Measurements from ENCODE around the gene ALPI.
"Not testable (repeated sequence)": the region's sequence is repeated elsewhere in the genome, so short reads cannot be mapped to it uniquely, and the experiment has no call there.

Gene ALPI

DNA sequence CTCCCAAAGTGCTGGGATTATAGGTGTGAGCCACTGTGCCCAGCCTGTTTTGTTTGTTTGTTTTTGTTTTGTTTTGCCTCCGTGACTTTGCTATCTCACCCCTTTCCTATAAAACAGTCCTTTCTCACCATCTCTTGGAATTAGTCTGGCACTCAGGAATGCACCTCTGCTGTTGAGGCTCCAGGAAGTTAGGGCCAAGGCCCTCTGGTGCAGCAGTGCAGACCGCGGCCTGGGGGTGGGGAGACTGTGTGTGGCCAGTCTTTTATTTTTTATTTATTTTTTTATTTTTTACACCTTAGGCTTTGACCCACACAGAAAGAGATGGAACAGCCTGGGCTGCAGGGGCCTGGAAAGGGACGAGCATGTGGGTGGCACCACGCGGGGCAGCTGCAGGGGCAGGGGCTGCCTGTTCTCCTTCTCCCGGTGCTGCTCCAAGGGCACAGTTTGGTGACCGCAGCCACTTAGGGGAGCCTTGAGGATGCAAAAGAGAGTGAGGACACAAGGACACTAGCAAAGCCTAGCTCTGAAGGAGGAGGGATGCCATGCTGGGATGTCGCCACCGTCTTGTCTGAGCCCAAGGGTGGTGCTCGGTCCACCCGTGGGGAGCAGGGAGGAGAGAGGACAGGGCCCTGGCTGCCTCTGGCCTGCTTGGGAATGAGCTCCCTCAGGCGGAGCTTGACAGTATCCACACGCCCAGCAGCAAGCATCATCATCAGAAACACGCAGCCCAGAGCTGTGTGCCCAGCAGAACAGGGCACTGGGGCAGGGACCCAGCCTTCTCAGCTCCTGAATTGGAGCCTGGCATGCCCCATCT, 19.4 kb upstream of the ALPI start:
- DNase-seq (ENCODE audit: low read depth), result no peak
- no peak overlapping the region for H3K4me3 ChIP-seq (ENCODE audit: low read length)
- TF ChIP-seq, protein P1, sequence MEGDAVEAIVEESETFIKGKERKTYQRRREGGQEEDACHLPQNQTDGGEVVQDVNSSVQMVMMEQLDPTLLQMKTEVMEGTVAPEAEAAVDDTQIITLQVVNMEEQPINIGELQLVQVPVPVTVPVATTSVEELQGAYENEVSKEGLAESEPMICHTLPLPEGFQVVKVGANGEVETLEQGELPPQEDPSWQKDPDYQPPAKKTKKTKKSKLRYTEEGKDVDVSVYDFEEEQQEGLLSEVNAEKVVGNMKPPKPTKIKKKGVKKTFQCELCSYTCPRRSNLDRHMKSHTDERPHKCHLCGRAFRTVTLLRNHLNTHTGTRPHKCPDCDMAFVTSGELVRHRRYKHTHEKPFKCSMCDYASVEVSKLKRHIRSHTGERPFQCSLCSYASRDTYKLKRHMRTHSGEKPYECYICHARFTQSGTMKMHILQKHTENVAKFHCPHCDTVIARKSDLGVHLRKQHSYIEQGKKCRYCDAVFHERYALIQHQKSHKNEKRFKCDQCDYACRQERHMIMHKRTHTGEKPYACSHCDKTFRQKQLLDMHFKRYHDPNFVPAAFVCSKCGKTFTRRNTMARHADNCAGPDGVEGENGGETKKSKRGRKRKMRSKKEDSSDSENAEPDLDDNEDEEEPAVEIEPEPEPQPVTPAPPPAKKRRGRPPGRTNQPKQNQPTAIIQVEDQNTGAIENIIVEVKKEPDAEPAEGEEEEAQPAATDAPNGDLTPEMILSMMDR (conservative IDR thresholded peaks at IDR 0.05; ENCODE audit: low read depth, low read length), result no peak

- TF ChIP-seq, protein P1 (conservative IDR thresholded peaks at IDR 0.05; ENCODE audit: low read depth, low read length), result no peak
- DNase-seq (ENCODE audit: low read depth), result no peak
- no peak overlapping the region for H3K4me3 ChIP-seq (ENCODE audit: low read length)
Observed at GRCh38 chr2:232437195-232437571, 18.8 kb upstream of the ALPI start.

GRCh38 chr2:232438091-232438490, 17.9 kb upstream of the ALPI start:
- no peak overlapping the region for H3K4me3 ChIP-seq (ENCODE audit: low read length)
- TF ChIP-seq, protein P1 (conservative IDR thresholded peaks at IDR 0.05; ENCODE audit: low read depth, low read length), result no peak
- no peak for DNase-seq (ENCODE audit: low read depth)

GRCh38 chr2:232438951-232439757, 16.8 kb upstream of the ALPI start:
- no peak overlapping the region for H3K4me3 ChIP-seq (ENCODE audit: low read length)
- no peak for DNase-seq (ENCODE audit: low read depth)
- TF ChIP-seq, protein P1 (conservative IDR thresholded peaks at IDR 0.05; ENCODE audit: low read depth, low read length), result peak; percentile 31

GRCh38 chr2:232439758-232440135, 16.2 kb upstream of the ALPI start:
- H3K4me3 ChIP-seq (ENCODE audit: low read length), result no peak overlapping the region
- TF ChIP-seq, protein P1 (conservative IDR thresholded peaks at IDR 0.05; ENCODE audit: low read depth, low read length), result no peak
- DNase-seq (ENCODE audit: low read depth), result no peak

- not testable (repeated sequence) for DNase-seq (ENCODE audit: low read depth)
- TF ChIP-seq, protein P1 (conservative IDR thresholded peaks at IDR 0.05; ENCODE audit: low read depth, low read length), result peak; percentile 78
Observed at GRCh38 chr2:232440220-232441018, 15.5 kb upstream of the ALPI start.

More at GRCh38 chr2:232440220-232441018, 15.5 kb upstream of the ALPI start:
- not testable (repeated sequence) for H3K4me3 ChIP-seq (ENCODE audit: low read length)

All from retinal pigment epithelial cell (primary cell).